Activated gamma-delta T cell treated with anti-CD3 and anti-CD28 coated beads, Interleukin-2, amount 50 U/mL, for 16 hours (primary cell): ENCODE results near the gene ARHGAP25.
A peak's percentile ranks its signal among the peaks of the same experiment; 100 is the strongest.
"Not testable (repeated sequence)": the region's sequence is repeated elsewhere in the genome, so short reads cannot be mapped to it uniquely, and the experiment has no call there.

Experiments
- DNase-seq: peaks from one replicate; pipeline ENCODE4 v3.0.0-alpha.2; 2020; ENCODE audit warnings: low read depth

The ARHGAP25 gene

DNA sequence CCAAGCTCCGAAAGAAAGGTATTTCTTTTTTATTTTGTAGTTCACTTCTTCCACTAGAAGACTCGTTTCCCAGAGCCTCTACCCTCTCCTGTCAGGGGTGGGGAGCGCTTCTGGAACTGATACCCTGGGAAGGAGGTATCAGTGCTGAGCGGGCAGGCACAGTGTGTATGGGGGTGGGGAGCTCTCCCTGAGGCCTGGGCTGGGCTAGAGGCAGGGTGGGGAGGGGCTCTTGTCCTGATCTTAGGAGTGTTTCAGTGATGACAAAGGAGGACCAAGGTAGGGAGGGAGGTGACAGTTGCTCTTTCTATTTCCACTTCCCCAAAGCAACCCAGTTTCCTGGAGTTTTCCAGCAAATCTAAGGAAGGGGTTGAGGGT lies 65.4 kb downstream of the ARHGAP25 start:
- DNase-seq, result no peak

DNA sequence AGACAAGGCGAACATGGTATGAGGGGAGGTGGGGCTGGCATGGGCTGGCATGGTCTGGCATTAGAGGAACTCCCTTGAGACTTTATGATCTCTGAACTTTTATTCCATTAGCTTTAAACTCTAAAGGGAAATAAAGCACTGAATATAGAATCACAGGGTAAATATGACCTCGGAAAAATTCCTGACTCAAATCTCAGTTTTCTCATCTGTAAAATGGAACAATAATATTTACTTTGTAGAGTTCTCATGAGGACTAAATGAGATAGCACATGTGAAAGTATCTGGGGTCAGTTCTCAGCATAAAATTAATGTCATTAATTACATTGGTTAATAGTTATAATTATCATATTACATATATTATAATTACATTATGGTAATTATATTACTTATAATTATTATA lies 65.9 kb downstream of the ARHGAP25 start:
- no peak for DNase-seq

DNA sequence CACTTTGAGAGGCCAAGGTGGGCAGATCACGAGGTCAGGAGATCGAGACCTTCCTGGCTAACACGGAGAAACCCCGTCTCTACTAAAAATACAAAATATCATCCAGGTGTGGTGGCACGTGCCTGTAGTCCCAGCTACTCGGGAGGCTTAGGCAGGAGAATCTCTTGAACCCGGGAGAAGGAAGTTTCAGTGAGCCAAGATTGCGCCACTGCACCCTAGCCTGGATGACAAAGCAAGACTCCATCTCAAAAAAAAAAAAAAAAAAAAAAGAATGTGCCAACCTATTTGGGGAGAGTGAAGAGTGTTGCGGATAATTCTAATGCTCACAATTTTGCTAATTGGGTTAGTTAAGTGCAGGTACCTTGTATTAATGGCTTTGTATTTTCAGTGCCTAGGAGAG lies 67.5 kb downstream of the ARHGAP25 start:
- DNase-seq, result not testable (repeated sequence)

DNA sequence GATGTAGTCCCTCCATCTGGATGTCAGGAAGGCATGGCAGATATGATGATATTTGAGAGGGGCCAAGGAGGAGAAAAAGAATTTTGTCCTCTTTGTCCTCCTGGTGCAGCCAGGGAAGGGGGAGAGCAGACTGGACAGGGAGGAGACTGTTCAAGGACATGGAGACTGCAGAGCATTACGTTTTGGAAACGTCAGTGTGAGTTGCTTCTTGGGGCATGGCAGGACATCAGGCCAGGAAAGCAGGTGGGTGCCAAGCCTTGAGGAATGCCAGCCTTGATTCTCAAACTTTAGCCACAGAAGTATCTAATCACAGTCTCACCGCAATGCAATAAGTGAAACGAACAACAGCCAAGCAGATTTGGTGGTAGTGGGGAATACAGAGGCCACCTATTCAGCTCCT lies 70.4 kb downstream of the ARHGAP25 start:
- DNase-seq, result no peak

DNA sequence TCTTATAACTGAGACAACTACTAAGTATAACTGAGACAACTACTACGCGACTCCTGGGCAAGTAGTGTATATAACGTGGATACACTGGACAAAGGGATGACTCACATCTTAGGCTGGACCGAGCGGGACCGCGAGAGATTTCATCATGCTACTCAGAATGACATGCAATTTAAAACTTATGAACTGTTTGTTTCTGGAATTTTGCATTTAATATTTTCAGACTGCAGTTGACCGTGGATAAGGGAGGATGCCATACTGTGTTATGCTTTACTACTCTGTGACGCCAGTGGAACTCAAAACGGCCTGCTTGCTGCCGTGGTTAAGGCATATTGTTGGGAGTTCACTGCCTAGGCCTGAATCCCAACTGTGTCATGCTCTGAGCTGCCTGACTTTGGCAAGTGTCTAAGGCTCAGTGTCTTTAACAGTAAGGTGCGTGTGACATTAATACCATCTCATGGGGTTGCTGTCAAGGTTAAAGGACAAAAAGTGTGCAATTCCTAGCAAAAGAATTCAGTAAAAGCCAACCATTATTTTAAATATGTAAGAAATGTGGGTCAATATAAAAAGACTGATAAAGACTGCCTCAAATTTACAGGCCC lies 72.0 kb downstream of the ARHGAP25 start:
- no peak for DNase-seq

DNA sequence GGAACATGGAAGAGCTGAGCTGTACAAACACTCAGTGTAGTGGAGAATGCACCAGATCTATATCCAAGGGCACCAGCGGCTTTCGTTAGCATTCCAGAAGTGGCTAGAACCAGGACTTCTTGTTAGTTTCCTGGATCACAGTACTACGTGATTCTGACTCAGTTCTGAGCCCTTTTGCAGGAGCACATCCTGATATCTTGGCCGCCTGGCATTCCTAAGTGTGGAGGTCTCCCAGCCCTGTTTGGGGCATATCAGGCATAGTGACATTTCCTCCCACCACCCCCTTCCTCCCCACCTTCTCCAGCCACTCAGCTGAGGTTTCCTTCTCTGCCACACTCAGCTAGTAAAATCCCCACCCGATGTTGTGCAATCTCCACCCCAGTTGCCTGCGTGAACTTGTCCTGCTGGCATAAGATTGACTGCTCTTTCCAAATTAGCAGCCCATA lies 73.2 kb downstream of the ARHGAP25 start:
- DNase-seq, result no peak

DNA sequence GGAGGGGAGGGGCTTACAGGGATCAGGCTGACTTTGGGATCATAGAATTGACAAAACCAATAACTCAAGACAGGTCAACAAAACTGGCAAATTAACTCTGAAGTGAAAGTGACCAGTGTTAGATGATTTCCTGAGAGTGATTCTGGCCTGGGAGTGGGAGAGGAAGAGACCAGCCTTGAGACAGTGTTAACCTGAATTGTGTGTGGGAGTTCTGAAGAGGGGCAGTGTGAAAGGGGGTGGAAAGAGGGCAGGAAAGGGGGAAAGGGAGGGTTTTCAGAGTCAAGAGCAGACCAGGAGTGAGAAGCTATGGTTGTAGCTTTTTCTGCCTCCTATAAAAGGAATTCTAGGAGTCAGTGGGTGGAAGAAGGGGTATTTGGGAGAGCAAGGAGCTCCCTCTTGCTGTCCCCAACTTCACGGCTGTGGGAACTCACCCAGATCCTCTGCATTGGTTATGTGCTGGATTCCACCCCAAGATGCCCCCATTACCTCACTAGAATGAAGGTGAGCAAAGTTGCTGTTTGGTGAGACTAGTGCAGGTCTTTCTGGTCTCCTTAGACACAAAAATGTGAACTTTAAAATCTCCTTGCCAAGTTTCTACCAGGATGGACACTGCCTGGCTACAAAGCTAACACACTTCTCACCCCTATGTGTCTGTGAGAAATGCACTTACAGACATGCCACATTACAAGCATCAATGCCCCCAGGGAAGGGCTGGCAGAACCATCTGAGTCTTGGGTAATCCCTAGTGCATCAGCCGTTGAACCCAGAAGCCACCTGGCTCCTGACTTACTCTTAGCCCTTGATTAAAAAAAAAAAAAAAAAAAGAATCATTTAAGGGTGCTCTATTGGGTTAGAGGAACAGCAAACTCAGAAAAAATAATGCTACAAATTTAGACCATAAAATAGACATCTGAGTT lies 75.0 kb downstream of the ARHGAP25 start:
- DNase-seq, result no peak

DNA sequence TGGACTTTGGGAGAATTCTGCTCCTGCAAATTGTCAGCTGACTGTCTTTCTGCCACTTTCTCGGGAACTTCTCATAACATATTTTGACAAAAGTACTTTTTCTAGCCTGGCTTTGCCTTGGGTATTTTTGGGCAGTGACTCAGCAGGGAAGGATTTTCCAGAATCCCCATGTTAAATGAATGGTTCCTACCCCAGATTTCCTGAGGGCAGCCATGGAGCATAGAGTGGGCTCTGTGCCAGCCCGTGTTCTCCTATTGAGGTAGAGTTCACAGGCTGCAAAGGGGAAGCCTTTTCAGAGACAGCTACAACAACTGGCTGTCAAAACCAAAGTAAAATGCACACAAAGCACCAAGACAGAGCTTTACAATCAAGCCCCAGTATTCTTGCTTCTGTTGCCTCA lies 76.8 kb downstream of the ARHGAP25 start:
- no peak for DNase-seq

DNA sequence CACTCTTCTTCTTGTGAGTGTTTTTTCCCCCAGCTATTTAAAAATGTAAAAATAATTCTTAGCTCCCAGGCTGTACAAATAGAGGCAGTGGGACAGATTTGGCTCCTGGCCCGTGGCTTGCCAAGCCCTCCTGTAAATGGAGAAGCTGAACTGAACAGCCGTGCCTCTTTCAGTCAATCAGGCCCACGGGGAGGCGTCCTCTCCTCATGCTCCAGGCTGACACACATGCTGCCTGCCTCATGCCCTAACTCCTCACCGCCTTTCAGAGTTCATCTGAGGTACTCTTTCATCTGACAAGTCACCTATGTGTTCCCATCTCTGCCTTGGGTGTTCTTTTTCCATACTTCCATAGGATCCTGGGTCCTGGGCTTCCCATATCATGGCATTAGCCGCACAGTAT lies 77.6 kb downstream of the ARHGAP25 start:
- no peak for DNase-seq

DNA sequence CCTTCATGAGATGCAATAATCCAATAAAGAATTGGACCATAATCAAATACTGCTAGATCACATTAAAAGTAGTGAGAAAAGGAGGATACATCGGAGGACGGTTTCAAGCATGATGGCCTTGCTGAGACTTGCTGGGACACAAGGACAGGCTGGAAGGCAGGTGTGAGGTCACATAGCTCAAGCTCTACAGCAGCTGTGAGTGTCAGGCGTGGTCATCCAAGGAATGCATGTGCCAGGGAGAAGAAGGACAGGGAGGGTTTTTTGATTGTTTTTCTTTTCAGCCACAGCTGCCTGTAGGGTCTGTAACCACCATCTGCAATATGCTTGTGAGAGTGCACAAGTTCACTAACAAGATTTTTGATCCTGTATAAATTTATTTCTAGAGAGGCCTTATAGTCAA lies 79.0 kb downstream of the ARHGAP25 start:
- DNase-seq, result no peak

DNA sequence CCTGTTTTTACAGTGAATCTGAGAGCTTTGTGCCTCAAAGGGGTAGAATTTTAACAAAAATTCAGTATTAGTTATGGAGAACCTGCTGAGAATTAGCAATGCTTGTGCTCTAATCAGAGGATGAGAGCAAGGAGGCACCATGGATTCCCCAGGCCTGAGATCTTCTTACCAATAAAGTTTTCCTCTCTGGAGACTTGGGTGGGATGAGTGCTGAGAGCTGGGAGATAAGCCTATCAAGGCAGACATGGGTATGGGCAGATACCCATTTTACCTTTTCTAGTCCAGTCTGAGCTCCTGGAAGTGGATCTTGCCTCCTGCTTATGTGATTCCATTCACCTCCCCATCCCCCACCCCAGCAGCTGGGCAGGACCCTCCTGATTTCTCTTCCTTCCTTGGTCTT lies 82.7 kb downstream of the ARHGAP25 start:
- no peak for DNase-seq

DNA sequence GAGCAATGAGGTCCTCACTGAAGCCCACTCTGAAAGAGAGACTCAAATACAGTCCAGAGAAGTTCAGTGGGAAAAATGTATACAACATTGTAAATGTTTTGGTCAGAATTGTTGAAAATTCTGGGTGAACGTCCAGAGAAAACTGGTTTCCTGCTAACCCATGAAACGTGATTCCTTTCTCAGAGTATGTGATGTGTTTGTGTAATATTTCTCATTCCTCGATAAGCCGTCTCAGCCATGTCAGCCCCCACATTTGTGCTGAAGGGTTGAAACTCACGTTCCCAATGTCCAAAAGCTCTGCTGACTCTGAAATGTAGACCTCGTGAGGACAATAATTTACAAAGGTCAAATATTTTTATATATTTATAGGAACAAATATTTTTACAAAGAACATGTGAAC lies 84.9 kb downstream of the ARHGAP25 start:
- no peak for DNase-seq

DNA sequence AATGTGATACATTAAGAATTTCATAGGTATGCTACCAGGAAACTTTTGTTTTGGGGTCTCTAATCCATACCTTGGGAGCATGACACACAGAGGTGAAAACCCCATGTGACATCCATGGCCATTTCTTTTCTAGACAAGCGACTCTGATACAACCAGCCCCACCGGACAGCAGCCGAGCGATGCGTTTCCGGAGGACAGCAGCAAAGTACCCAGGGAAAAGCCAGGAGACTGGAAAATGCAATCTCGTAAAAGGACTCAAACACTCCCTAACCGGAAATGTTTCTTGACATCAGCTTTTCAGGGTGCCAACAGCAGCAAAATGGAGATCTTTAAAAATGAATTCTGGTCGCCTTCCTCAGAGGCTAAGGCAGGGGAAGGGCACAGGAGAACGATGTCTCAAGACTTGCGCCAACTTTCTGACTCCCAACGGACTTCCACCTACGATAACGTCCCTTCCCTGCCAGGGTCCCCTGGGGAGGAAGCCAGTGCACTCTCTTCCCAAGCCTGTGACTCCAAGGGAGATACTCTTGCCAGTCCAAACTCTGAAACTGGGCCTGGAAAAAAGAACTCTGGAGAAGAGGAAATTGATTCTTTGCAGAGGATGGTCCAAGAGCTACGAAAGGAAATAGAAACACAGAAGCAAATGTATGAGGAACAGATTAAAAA lies 87.7 kb downstream of the ARHGAP25 start:
- no peak for DNase-seq

DNA sequence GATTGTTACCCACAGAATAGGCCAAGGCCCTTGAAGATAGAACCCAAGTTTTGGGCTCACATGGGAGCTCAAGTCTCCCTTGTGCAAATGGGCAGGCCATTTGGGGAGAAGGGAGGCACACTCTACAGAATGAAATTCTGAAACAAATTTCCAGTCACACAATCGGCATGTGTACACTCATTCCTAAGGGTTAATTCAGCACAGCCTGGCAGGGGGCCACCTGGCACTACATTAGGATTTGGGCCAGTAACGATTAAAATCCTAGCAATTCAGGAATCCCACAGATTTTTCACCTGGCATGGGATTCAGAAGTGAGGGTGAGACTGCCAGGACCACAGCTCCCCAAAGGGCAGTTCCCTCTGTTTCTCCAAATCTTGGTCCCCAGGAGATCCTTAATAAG lies 90.2 kb downstream of the ARHGAP25 start:
- no peak for DNase-seq

DNA sequence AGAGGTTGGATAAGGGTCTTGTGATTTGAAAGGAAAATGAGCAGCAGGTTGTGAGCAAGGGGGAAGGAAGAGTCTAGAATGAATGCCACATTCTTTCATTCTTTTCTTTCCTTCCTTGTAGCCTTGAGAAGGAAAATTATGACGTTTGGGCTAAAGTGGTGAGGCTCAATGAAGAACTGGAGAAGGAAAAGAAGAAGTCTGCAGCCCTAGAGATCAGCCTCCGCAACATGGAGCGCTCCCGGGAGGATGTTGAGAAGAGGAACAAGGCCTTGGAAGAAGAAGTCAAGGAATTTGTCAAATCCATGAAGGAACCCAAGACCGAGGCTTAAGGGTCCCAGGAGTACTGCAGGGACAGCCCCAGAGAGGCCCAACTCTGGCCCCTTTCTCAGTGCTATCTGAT lies 91.3 kb downstream of the ARHGAP25 start:
- DNase-seq, result no peak

DNA sequence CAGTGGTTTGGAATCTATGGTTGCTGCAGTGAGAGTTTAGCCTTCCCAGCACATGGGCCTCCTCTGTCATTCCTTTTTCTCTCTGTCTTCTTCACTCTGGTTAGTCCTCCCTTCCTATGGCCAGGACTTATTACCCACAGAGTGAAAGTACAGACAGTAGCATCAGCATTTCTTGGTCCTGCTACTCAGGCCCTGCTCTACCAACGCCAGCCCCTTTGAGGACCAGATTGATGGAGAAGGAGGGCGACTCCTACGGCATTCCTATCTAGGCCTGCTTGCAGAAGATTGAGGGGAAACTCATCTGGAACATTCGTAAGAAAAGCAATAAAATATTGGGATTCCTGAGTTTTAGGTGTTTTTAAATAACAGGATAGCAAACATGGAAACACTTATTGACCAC lies 93.1 kb downstream of the ARHGAP25 start:
- DNase-seq, result no peak

DNA sequence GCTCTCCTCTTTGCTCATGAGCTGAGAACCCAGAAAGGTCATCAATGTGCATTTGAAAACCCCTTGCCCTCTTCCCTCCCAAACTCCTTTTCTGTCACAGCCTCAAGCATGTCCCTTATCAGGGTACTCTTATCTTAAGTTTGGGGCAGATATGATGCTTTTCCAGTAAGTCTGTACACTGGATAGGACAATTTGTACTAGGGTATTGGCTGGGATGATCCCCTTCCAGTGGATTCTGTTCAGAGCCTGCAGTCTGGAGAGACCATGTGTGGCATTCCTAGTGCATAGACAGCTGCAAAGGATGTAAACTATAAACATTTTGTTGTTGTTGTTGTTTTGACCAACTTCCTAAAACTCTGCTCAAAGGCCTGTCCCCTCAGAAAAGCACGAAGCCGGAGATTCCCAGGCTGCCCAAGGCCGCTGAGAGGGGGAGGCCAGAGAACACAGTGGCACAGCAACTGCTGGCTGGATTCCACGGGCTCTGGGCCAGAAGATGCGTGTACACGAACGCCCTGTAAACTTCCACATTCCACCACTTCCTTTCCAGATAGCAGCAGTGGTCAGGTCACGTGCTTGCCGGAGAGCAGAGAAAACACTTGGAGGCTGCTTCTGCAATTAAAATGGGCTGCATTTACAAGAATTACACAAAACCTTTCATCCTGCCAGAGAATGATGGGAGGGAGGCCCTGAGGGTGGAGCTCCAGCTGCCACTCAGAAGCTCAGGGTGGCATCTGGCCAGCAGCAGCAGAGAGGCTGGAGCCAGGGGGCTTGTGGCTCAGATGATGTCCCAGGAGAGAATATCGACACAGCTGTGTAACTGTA lies 94.5 kb downstream of the ARHGAP25 start:
- peak; percentile 39 for DNase-seq

DNA sequence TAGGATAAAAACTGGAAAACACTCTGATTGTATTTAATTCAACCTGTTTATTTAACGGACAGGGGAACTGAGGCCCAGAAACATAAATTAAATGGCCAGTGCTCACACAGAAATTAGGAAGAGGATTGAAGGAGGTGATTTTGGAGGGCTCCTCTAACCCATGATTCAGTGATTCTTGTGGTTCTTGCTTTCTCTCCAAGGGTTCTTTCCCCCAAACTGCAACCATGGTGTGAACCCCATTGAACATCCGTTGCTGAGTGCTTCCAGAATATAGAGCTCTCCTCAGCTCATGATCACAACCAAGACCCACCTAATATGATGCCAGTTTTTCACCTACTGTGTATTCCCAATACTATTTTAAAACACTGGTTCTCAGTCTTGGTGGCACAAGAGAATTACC lies 95.1 kb downstream of the ARHGAP25 start:
- no peak for DNase-seq

DNA sequence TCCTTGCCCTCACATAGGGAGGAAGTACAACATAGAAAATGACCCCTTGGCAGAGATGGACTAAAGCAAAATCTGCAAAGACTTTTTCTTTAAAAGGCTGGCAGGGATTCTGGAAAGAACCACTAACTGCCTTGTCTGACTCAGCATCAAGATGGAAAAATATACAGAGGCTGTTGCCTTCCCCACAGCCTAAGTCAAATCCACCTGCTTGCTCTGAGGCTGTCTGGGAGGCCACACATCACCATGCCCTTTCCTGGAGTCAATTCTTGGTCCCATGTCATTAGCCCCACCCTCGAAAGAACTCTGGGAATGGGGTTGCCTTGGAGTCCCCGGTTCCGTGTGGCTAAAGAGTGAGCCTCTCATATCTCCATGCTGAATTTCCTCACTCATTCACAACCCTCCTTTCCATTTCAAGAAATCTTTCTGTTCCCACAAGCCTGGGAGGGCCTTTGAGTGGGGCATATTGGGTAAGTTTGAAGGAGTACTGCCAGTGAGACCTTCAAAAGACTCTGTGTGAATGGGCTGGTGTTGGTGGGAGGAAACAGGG lies 97.1 kb downstream of the ARHGAP25 start:
- no peak for DNase-seq

DNA sequence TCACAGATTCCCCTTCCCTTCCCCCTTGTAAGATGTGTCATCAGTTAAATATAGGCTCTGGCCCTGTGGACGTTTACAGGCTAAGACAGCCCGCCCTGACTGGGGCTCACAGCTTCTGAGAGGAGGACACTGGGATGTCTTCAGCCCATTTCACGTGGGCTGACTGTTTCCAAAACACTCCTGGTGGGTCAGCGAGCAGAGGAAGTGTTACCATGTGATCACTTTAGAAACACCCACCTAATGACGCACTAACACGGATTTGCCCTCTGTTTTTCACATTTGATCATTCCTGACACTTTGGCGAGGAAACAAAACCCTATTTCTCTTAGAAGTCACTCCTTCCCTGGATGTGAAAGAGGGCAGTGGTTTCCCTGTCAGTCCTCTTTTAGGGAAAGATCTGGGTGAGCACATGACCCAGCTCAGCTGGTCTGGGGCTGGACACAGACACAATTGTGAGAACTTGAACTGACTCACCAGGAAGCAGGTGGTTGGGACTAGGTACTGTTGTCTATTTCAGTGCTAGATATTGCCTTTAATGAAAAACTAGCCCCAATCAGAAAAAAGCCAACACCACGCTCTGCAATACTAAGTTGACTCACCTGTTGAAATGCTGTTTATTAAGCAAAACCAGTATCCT lies 97.7 kb downstream of the ARHGAP25 start:
- DNase-seq, result peak; percentile 45

DNA sequence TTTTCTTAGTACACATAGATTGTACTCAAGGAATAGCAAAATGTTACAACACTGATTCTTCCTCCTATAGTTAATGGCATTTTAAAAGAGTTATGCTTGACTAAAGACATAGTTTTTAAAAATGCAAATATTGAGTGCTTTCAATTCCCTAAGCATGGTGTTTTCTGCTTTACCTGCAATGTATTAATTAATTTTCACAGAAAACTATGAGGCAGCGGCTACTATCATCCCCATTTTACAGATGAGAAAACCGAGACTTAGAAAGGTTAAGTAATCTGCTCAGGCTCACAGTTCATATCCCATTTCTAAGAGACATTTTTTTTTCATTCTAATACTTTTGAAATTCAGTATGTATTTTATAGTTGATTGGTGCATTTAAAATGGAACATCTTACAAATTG lies 98.6 kb downstream of the ARHGAP25 start:
- DNase-seq, result no peak
